Measurements from ENCODE around the gene HOXA5.

- TF ChIP-seq CTCF (IDR thresholded peaks at IDR 0.05) = no peak
- no peak for TF ChIP-seq POLR2A (IDR thresholded peaks at IDR 0.05; ENCODE audit: low read depth)
Measured at GRCh38 chr7:27189295-27189996, 46.0 kb upstream of the HOXA5 start.

All from esophagus muscularis mucosa (tissue), 3 donors.